AG09309 (cell line): ENCODE data around the gene ST6GALNAC6.

ENCODE experiments used
- DNase-seq: peaks from one replicate; pipeline ENCODE4 v3.0.0-alpha.2; 2010; ENCODE audit warnings: low read depth
- H3K4me3 ChIP-seq: 2 replicates; pipeline ENCODE4 v1.5.1; 2011; ENCODE audit warnings: mild to moderate bottlenecking, low read depth, low read length, moderate library complexity; ENCODE audit not compliant: control insufficient read depth
- TF ChIP-seq, protein P1 (sequence below): IDR thresholded peaks from 2 replicates; pipeline ENCODE4 v1.5.1; 2011; ENCODE audit warnings: mild to moderate bottlenecking, low read depth, low read length, inconsistent platforms; ENCODE audit not compliant: insufficient read depth, control insufficient read depth; ENCODE audit errors: missing control alignments

Gene ST6GALNAC6

GRCh38 chr9:127909839-127910273 lies 10.5 kb upstream of the ST6GALNAC6 start:
- TF ChIP-seq, protein P1, sequence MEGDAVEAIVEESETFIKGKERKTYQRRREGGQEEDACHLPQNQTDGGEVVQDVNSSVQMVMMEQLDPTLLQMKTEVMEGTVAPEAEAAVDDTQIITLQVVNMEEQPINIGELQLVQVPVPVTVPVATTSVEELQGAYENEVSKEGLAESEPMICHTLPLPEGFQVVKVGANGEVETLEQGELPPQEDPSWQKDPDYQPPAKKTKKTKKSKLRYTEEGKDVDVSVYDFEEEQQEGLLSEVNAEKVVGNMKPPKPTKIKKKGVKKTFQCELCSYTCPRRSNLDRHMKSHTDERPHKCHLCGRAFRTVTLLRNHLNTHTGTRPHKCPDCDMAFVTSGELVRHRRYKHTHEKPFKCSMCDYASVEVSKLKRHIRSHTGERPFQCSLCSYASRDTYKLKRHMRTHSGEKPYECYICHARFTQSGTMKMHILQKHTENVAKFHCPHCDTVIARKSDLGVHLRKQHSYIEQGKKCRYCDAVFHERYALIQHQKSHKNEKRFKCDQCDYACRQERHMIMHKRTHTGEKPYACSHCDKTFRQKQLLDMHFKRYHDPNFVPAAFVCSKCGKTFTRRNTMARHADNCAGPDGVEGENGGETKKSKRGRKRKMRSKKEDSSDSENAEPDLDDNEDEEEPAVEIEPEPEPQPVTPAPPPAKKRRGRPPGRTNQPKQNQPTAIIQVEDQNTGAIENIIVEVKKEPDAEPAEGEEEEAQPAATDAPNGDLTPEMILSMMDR, result no peak
- DNase-seq, result no peak
- H3K4me3 ChIP-seq, result no peak overlapping the region

- TF ChIP-seq, protein P1, result no peak
- no peak for DNase-seq
- H3K4me3 ChIP-seq, result no peak overlapping the region
Observed at GRCh38 chr9:127908660-127908926, 9.2 kb upstream of the ST6GALNAC6 start.

DNA sequence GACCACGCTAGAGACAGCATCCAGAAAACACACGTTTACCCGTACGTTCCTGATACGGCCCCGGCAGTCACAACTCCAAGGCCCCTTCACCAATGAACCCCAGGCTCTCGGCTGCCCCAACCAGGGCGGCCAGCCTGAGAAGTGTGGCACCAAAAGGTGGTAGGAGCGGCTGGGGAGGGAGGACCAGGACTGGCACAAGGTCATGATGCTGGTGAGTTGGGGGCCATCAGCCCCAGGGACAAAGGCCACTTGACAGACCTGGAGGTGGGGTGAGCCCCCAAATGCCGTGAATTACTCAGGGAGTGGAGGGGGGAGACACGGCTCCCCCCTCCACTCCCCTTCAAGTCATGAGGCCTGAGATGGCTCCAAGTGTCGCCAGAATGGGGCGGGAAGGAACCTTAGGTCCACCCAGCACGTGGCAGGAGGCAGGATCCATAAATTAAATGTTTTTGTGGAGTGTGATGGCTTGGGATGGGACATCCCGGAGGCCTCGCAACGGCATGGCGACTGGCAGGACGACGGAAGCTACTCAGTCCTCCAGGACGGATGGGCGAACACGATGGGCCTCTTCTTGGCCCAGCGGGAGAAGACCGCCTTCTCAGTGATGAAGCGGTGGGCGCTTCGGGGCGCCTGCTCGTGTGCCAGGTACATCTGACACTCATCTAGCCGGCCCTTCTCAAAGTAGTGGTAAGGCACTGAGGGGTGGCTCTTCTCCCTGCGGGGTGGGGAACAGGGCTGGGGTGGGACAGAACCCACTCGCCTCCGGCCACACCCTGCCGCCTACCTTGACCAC lies 8.7 kb upstream of the ST6GALNAC6 start:
- TF ChIP-seq, protein P1, result no peak

GRCh38 chr9:127905788-127906191 lies 6.4 kb upstream of the ST6GALNAC6 start:
- no peak overlapping the region for H3K4me3 ChIP-seq
- TF ChIP-seq, protein P1, result no peak
- DNase-seq, result no peak

More for the DNA sequence above, 8.7 kb upstream of the ST6GALNAC6 start:
- no peak for DNase-seq
- no peak overlapping the region for H3K4me3 ChIP-seq

DNA sequence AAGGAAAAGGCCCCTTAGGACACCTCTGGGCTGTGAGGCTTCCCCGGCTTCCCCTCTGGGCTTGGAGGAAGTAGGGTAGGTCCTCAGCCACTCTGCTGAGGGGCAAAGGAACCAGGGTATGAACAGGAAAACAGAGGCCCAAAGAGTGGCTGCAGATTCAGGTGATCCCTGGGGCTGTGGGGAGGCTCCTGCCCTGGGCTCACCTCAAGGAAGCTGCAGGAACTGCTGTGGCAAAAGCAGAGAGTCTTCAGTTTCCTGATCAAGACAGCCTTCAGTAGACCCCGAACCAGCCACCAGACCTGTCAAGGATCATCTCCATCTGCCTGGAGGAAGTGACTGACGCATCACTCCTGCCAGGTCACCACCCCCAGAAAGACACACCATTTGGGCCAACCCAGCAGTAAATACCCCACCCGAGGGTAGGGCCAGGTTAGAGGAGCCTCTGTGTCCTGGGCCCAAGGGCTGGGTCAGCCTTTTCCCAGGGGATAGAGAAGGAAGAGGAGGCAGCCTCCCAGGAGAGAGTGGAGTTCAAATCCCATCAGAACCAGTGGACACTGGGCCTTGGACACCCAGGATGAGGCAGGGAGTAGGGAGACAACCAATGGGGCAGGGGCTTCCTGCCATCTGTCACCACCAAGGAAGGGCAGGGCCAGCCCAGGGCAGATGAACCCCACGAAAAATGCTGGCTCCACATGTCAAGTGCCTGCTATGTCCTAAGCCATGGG lies 5.8 kb upstream of the ST6GALNAC6 start:
- TF ChIP-seq, protein P1, result no peak
- H3K4me3 ChIP-seq, result no peak overlapping the region
- no peak for DNase-seq

DNA sequence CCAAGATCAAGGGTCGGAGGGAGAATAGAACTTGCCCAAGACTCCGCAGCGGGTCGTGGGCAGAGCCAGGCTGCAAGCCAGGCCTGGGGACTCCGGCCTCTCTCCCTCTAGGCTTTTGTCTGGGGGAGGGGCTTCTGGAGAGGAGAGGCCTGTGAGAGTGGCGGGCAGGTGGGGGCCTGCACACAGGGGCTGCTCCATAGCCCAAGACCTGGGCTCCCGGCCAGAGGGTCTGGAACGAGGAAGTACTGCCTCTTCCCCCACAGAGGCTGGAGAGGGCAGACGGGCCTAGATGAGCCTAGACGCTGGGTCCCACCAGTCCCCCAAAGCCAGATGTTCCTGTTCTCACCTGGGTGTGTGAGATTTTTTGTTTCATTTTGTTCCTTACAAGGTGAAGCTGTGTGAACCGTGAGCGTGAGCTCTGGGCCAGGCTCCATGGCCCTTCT lies 5.2 kb upstream of the ST6GALNAC6 start:
- TF ChIP-seq, protein P1, result no peak
- H3K4me3 ChIP-seq, result no peak overlapping the region
- DNase-seq, result no peak
